WTC11 (cell line): Measurements from ENCODE around the gene THOP1. TPM values are rescaled to one million over a fixed set of nuclear protein-coding genes. Genes with fewer than 3 reads are reported as not detected.

Experiments
- ATAC-seq: fragments of 200-7000 bp; cut with Tn5 transposase; 2 replicates; pipeline ENCODE4 v1.10.0; 2021; ENCODE audit warnings: mild to moderate bottlenecking, moderate library complexity
- CTCF ChIA-PET: fragments of 300-600 bp; sonication (Branson Sonifier 250); formaldehyde crosslinking; loops from one replicate; lab custom pipeline; 2021; ENCODE audit warnings: antibody characterized with exemption; lab: Charles Lee
- POLR2A ChIA-PET: fragments of 350-600 bp; sonication (Branson Sonifier 250); formaldehyde crosslinking; loops from one replicate; lab custom pipeline; 2021; ENCODE audit warnings: antibody characterized with exemption; lab: Charles Lee
- DNase-seq: peaks from one replicate; pipeline ENCODE4 v3.0.0; 2021; ENCODE audit warnings: low spot score
- H3K27ac Mint-ChIP-seq: 2 replicates; pipeline ENCODE4 v1.8.0; 2021; ENCODE audit warnings: mixed read lengths
- H3K27me3 Mint-ChIP-seq: 2 replicates; pipeline ENCODE4 v1.8.0; 2021; ENCODE audit warnings: low read depth, mild to moderate bottlenecking, moderate library complexity, mixed read lengths
- H3K36me3 Mint-ChIP-seq: 2 replicates; pipeline ENCODE4 v1.8.0; 2021; ENCODE audit warnings: mixed read lengths
- H3K4me1 Mint-ChIP-seq: 2 replicates; pipeline ENCODE4 v1.8.0; 2022; ENCODE audit warnings: mixed read lengths
- H3K4me3 Mint-ChIP-seq: 2 replicates; pipeline ENCODE4 v1.8.0; 2021; ENCODE audit warnings: mild to moderate bottlenecking, moderate library complexity, mixed read lengths
- H3K9me3 Mint-ChIP-seq: 2 replicates; pipeline ENCODE4 v1.8.0; 2021; ENCODE audit warnings: mixed read lengths
- CDX4 ChIP-seq: fragments of 250-450 bp; sonication (Bioruptor Pico); IDR thresholded peaks from 2 replicates; pipeline ENCODE4 v1.9.0; 2021; ENCODE audit warnings: moderate library complexity, mild to moderate bottlenecking, inconsistent platforms, borderline replicate concordance
- CREM ChIP-seq: sonication (generic); formaldehyde crosslinking; IDR thresholded peaks from 2 replicates; pipeline ENCODE4 v1.8.1; 2022; ENCODE audit warnings: mild to moderate bottlenecking, missing genetic modification reagents, moderate library complexity
- CTCF ChIP-seq: fragments of 200-600 bp; IDR thresholded peaks from 2 replicates; pipeline ENCODE4 v1.8.0; 2022; ENCODE audit warnings: antibody characterized with exemption
- ERG ChIP-seq: fragments of 250-450 bp; sonication (Bioruptor Pico); IDR thresholded peaks from 2 replicates; pipeline ENCODE4 v1.8.0; 2021; ENCODE audit warnings: mild to moderate bottlenecking
- FOXK1 ChIP-seq: sonication (generic); formaldehyde crosslinking; IDR thresholded peaks from 2 replicates; pipeline ENCODE4 v1.8.0; 2022; ENCODE audit warnings: mild to moderate bottlenecking, moderate library complexity, missing genetic modification reagents
- GTF2I ChIP-seq: fragments of 250-450 bp; sonication (Bioruptor Pico); conservative IDR thresholded peaks from 2 replicates; pipeline ENCODE4 v1.4.0; 2021; ENCODE audit warnings: mild to moderate bottlenecking
- HMGA2 ChIP-seq: fragments of 250-450 bp; sonication (Bioruptor Pico); IDR thresholded peaks from 2 replicates; pipeline ENCODE4 v1.4.0; 2021; ENCODE audit warnings: mild to moderate bottlenecking, moderate library complexity
- IRF2 ChIP-seq: sonication (generic); formaldehyde crosslinking; IDR thresholded peaks from 2 replicates; pipeline ENCODE4 v1.8.0; 2022; ENCODE audit warnings: low read depth, missing genetic modification reagents, borderline replicate concordance
- JAZF1 ChIP-seq: fragments of 250-450 bp; sonication (Bioruptor Pico); IDR thresholded peaks from 2 replicates; pipeline ENCODE4 v1.9.0; 2021; ENCODE audit warnings: moderate library complexity, mild to moderate bottlenecking, inconsistent platforms
- KAT7 ChIP-seq: sonication (generic); formaldehyde crosslinking; IDR thresholded peaks from 2 replicates; pipeline ENCODE4 v1.8.1; 2023; ENCODE audit warnings: missing genetic modification reagents, mild to moderate bottlenecking, borderline replicate concordance
- MLX ChIP-seq: sonication (generic); formaldehyde crosslinking; IDR thresholded peaks from 2 replicates; pipeline ENCODE4 v1.8.1; 2023; ENCODE audit warnings: mild to moderate bottlenecking, missing genetic modification reagents, moderate library complexity
- NFATC4 ChIP-seq: fragments of 250-450 bp; sonication (Bioruptor Pico); IDR thresholded peaks from 2 replicates; pipeline ENCODE4 v1.9.0; 2021; ENCODE audit warnings: mild to moderate bottlenecking
- NFE2L1 ChIP-seq: sonication (generic); formaldehyde crosslinking; IDR thresholded peaks from 2 replicates; pipeline ENCODE4 v1.8.1; 2023; ENCODE audit warnings: missing genetic modification reagents
- NFYB ChIP-seq: sonication (generic); formaldehyde crosslinking; conservative IDR thresholded peaks from 2 replicates; pipeline ENCODE4 v1.8.0; 2022; ENCODE audit warnings: low read depth, missing genetic modification reagents
- NR3C1 ChIP-seq: sonication (generic); formaldehyde crosslinking; conservative IDR thresholded peaks from 2 replicates; pipeline ENCODE4 v1.8.1; 2023; ENCODE audit warnings: low read depth, mild to moderate bottlenecking, missing genetic modification reagents
- PRRX2 ChIP-seq: fragments of 250-450 bp; sonication (Bioruptor Pico); IDR thresholded peaks from 2 replicates; pipeline ENCODE4 v1.8.0; 2021; ENCODE audit warnings: mild to moderate bottlenecking
- SMAD3 ChIP-seq: sonication (generic); formaldehyde crosslinking; IDR thresholded peaks from 2 replicates; pipeline ENCODE4 v1.8.0; 2022; ENCODE audit warnings: missing genetic modification reagents, mild to moderate bottlenecking, borderline replicate concordance
- TEAD1 ChIP-seq: sonication (generic); formaldehyde crosslinking; IDR thresholded peaks from 2 replicates; pipeline ENCODE4 v1.8.0; 2022; ENCODE audit warnings: mild to moderate bottlenecking, missing genetic modification reagents
- TP53 ChIP-seq: sonication (generic); formaldehyde crosslinking; IDR thresholded peaks from 2 replicates; pipeline ENCODE4 v1.8.1; 2023; ENCODE audit warnings: mild to moderate bottlenecking, missing genetic modification reagents
- ZBTB21 ChIP-seq: sonication (generic); formaldehyde crosslinking; IDR thresholded peaks from 2 replicates; pipeline ENCODE4 v1.8.1; 2023; ENCODE audit warnings: mild to moderate bottlenecking, missing genetic modification reagents, borderline replicate concordance
- ZNF121 ChIP-seq: sonication (generic); formaldehyde crosslinking; IDR thresholded peaks from 2 replicates; pipeline ENCODE4 v1.8.0; 2023; ENCODE audit warnings: missing genetic modification reagents
- ZNF671 ChIP-seq: fragments of 250-450 bp; sonication (Bioruptor Pico); IDR thresholded peaks from 2 replicates; pipeline ENCODE4 v1.8.0; 2021; ENCODE audit warnings: mild to moderate bottlenecking
- total RNA-seq: library from RNA; stranded (reverse); gene quantifications from 3 replicates; pipeline ENCODE4 v1.2.3, GENCODE V29; 2021
- TF ChIP-seq, protein P1 (sequence below): sonication (generic); formaldehyde crosslinking; IDR thresholded peaks from 2 replicates; pipeline ENCODE4 v1.8.1; 2022; ENCODE audit warnings: mild to moderate bottlenecking, missing genetic modification reagents, moderate library complexity, borderline replicate concordance
- TF ChIP-seq, protein P2 (sequence below): sonication (generic); formaldehyde crosslinking; IDR thresholded peaks from 2 replicates; pipeline ENCODE4 v1.8.0; 2022; ENCODE audit warnings: missing genetic modification reagents

The THOP1 gene
- total RNA-seq, 1 experiment from 2014 or later = 181 TPM

GRCh38 chr19:2834294-2834871, 49.1 kb downstream of the THOP1 start:
- H3K9me3 Mint-ChIP-seq = peaks cover 62% of the 10 kb centered on the region
- TF ChIP-seq KAT7 (CRISPR knock-in tag) = no peak
- no peak for TF ChIP-seq NR3C1
- TF ChIP-seq, protein P1, sequence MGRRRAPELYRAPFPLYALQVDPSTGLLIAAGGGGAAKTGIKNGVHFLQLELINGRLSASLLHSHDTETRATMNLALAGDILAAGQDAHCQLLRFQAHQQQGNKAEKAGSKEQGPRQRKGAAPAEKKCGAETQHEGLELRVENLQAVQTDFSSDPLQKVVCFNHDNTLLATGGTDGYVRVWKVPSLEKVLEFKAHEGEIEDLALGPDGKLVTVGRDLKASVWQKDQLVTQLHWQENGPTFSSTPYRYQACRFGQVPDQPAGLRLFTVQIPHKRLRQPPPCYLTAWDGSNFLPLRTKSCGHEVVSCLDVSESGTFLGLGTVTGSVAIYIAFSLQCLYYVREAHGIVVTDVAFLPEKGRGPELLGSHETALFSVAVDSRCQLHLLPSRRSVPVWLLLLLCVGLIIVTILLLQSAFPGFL = no peak
- no peak for TF ChIP-seq FOXK1 (CRISPR knock-in tag)
- no peak for TF ChIP-seq NFE2L1 (CRISPR knock-in tag)
- no peak for TF ChIP-seq IRF2 (CRISPR knock-in tag)
- TF ChIP-seq TEAD1 (CRISPR knock-in tag) = no peak
- no peak for TF ChIP-seq CDX4 (CRISPR knock-in tag)
- no peak for TF ChIP-seq ZNF121
- TF ChIP-seq CTCF = no peak
- TF ChIP-seq HMGA2 = no peak
- TF ChIP-seq MLX = no peak
- no peak for TF ChIP-seq CREM (CRISPR knock-in tag)
- no peak for TF ChIP-seq ZBTB21
- no peak for TF ChIP-seq TP53 (CRISPR knock-in tag)
- TF ChIP-seq SMAD3 (CRISPR knock-in tag) = no peak
- TF ChIP-seq PRRX2 (CRISPR knock-in tag) = no peak
- H3K36me3 Mint-ChIP-seq = peaks cover 61% of the 10 kb centered on the region
- ChIA-PET CTCF (no interaction called here), POLR2A (no interaction called here)
- no peak overlapping the region for H3K27ac Mint-ChIP-seq
- no peaks in the 10 kb centered on the region for H3K4me1 Mint-ChIP-seq
- ATAC-seq (no peak), DNase-seq (no peak)
- H3K27me3 Mint-ChIP-seq = peaks cover 13% of the 10 kb centered on the region
- no peak overlapping the region for H3K4me3 Mint-ChIP-seq

GRCh38 chr19:2837430-2837829, 52.1 kb downstream of the THOP1 start:
- Mint-ChIP-seq H3K36me3 (peaks cover 46% of the 10 kb centered on the region), H3K27ac (no peak overlapping the region), H3K4me3 (no peak overlapping the region), H3K4me1 (peaks cover 4% of the 10 kb centered on the region), H3K27me3 (peaks cover 14% of the 10 kb centered on the region), H3K9me3 (peaks cover 45% of the 10 kb centered on the region)
- ATAC-seq (no peak), DNase-seq (no peak)
- TF ChIP-seq, protein P2, sequence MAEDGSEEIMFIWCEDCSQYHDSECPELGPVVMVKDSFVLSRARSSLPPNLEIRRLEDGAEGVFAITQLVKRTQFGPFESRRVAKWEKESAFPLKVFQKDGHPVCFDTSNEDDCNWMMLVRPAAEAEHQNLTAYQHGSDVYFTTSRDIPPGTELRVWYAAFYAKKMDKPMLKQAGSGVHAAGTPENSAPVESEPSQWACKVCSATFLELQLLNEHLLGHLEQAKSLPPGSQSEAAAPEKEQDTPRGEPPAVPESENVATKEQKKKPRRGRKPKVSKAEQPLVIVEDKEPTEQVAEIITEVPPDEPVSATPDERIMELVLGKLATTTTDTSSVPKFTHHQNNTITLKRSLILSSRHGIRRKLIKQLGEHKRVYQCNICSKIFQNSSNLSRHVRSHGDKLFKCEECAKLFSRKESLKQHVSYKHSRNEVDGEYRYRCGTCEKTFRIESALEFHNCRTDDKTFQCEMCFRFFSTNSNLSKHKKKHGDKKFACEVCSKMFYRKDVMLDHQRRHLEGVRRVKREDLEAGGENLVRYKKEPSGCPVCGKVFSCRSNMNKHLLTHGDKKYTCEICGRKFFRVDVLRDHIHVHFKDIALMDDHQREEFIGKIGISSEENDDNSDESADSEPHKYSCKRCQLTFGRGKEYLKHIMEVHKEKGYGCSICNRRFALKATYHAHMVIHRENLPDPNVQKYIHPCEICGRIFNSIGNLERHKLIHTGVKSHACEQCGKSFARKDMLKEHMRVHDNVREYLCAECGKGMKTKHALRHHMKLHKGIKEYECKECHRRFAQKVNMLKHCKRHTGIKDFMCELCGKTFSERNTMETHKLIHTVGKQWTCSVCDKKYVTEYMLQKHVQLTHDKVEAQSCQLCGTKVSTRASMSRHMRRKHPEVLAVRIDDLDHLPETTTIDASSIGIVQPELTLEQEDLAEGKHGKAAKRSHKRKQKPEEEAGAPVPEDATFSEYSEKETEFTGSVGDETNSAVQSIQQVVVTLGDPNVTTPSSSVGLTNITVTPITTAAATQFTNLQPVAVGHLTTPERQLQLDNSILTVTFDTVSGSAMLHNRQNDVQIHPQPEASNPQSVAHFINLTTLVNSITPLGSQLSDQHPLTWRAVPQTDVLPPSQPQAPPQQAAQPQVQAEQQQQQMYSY (CRISPR knock-in tag) = no peak
- TF ChIP-seq ZNF671 (CRISPR knock-in tag) = no peak
- TF ChIP-seq GTF2I (CRISPR knock-in tag) = no peak
- no peak for TF ChIP-seq NFATC4 (CRISPR knock-in tag)
- TF ChIP-seq ERG = no peak
- TF ChIP-seq NFYB (CRISPR knock-in tag) = no peak
- TF ChIP-seq JAZF1 = no peak
- ChIA-PET CTCF (interaction anchor here (1.9 kb wide), 1 partner anchor 50 kb away, joined by 4 read pairs; no protein-coding TSS in a partner anchor), POLR2A (no interaction called here)
